ENCODE measurements around the gene XBP1.

DNA sequence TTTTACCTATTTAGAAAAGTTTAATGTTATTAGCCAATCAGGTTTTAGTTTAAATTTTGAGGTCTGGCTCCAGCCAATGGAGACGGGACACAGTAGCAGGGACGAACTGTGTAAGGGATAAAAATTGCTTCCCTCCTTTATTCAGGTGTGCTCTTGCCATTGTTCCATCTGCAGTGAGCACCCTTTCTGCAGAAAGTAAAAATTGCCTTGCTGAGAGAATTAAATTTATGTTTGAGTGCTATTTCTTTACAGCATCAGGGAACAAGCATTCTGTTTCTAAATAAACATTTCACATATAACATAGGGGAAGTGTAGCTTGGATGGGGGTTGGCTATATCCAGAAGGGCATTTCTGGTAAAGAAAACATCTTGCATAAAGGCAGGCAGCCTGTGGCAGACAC lies 46.6 kb upstream of the XBP1 start:
- TF ChIP-seq POLR2AphosphoS5 (IDR thresholded peaks at IDR 0.05; ENCODE audit: borderline replicate concordance, low read depth, low read length), result no peak
- no peak for TF ChIP-seq EZH2 (IDR thresholded peaks at IDR 0.05)
